NCI-H2196 (cell line): ENCODE data around the gene IGF1R.

Experiments used
- DNase-seq: peaks from one replicate; lab custom pipeline; 2025; ENCODE audit not compliant: unreplicated experiment; lab: John Stamatoyannopoulos, UW

Gene IGF1R

DNA sequence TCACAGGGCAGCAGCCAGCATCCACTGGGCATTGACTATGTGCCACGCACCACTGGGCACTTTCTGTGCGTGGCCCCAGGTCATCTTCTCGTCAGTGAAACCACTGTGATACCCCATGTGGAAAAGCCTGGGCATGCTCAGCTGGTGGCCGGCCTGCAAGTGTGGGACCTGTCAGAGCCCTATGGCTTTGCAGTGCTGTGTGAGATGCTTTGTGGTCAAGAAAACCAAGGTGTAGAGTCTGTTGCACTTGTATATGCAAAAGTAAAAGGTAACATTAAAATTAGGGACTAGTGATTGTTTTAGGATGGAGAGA, 289.7 kb downstream of the IGF1R start:
- no peak for DNase-seq

- no peak for DNase-seq
These were observed 290.5 kb downstream of the IGF1R start for GRCh38 chr15:98938799-98939198.

DNA sequence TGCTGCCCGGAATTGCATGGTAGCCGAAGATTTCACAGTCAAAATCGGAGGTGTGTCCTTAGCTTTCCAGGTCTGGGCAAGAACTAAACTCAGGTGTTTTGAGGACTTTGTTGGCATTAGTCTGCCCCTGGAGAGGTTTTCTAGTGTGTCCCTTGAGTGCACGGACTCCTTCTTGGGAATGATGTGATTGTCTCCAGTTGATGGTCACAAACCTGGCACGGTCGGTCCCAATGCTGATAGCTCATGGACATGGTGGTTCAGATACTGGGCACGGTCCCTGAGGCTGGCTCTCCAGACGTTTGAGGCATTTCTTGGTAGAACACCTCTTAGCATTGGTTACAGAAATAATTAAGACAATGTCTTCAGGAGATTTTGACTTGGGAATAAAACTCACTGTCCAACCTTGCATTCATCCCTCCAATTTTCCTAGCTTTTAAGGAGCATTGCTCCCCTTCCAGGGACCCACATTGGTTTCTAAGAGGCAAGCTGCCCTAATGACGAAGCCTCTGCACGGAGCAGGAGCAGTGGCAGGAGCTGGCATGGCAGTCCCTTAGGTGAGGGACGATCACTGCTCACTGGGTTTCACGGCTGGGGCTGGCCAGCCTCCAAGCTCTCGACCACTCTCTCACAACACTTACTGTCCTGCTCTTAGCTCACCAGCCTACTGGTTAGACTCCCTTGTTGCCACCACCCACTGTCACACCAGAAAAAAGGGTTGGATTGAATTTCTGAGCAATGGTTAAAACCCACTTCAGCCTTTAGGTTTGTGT, 291.2 kb downstream of the IGF1R start:
- DNase-seq = no peak

DNA sequence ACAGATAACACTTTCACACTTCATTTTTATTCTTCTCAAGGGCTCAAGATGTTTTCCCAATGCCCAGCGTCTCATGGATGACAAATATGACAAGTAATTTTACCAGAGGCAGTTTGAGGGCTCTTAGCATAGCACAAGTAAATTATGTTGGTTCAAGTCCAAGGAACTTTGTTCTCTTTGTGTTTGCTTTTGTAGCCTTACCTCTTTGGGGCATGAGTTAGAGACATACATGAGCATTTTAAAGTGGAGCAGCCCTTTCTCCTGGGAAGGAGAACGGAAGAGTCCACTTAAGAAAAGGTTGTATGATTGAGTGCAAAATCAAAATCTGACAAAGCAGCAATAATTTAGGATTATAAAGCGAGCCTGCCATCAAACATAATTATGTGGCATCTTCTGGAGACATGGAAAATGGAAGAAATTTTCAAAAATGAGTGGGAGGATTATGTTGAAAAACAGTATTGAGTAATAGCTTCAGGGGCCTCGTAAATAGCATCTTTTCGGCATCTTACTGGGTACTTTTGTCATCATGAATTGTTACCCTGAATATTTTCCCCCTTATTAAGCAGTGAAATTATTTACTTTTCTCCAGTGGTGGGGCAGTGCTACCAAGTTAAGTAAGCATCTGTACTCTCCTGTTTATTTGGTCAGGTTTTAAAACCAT, 293.4 kb downstream of the IGF1R start:
- DNase-seq = no peak

DNA sequence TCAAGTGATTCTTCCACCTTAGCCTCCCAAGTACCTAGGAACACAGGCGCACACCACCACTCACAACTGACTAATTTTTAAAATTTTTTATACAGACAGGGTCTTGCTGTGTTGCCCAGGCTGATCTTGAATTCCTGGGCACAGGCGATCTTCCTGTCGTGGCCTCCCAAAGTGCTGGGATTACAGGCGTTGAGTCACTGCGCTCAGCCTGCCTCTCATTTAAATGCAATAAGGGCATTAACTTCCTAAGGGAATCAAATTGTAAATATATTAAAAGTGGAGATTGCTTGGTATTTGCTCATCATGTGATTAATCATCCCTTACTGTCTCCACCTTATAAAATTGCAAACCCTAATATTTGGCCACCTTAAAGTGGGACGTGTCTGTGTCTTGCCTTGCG, 294.1 kb downstream of the IGF1R start:
- DNase-seq = no peak

GRCh38 chr15:98943051-98943508, 294.7 kb downstream of the IGF1R start:
- no peak for DNase-seq

GRCh38 chr15:98943601-98944151, 295.3 kb downstream of the IGF1R start:
- peak; percentile 14 for DNase-seq

DNA sequence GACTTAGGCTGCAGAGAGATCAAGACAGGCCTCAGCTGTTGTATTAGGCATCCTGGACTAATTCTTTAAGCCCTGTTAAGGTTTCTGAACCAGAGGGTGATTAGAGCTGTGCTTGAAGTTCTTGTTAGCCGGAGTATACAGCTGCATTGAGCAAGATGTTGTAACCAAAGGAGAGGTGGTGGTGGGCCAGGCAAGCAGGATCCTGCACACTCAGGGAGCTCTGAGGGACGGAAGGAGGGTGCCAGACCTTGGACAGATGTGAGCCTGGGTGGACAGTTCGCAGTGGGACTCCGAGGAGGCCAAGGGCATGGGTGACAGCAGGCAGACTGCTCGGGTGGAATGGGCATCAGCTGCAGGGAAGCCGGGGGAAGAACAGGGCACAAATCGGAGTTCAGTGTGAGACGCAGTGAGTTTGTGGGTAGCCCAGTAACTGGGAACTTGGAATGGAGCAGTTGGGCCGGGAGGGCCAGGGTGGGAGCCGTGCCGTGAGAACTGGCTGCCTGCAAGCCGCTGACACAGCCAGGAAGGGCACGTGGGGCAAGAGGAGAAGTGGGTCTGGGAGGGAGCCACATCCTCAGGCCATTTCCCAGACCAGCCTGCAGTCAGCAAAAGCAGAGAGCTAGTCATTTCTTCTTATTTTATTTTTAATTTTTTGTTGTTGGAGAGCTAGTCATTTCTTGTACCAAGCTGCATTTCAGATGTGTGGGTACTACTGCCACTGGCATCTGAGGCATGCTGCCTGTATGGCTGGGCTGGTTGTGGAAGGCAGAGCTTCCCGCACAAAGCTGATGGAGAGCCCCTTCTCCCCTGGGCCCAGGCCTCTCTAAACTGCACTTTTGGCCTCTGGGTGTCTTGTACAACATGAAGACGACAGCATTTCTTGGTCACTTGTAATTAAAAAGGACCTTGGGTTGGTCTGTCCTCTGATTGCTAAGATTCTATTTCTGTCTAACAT, 298.2 kb downstream of the IGF1R start:
- no peak for DNase-seq

DNA sequence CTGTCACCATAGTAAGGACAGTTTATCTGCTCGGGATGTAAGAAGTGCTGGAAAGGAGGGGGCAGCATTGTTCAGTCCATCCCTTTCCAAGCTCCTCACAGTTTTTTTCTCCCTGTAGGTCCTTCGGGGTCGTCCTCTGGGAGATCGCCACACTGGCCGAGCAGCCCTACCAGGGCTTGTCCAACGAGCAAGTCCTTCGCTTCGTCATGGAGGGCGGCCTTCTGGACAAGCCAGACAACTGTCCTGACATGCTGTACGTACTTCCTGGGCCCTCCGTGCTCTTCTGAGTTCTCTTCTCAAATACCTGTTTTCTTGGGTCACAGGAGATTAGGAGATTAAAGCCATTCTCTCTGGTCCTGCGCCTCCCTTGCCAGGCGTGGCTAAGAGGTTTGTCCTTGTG, 300.1 kb downstream of the IGF1R start:
- no peak for DNase-seq

GRCh38 chr15:98948941-98949340, 300.6 kb downstream of the IGF1R start:
- no peak for DNase-seq

GRCh38 chr15:98949624-98950023, 301.3 kb downstream of the IGF1R start:
- no peak for DNase-seq

DNA sequence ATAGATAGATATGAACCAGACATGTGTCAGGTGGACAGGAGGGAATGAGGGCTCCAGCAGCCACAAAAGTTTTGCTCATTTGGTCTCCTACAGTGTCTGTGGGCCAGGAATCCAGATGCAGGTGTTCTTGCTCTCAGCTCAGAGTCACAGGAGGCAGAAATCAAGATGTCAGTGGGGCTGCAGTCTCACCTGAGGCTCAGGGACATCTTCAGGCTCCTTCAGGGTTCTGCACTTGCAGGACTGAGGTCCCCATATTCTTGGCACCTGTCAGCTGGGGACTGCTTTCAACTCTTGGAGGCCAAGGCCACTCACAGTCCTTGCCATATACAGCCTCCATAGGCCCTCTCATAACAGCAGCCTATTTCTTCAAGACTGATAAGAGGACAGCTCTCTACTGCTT, 301.9 kb downstream of the IGF1R start:
- DNase-seq = no peak

DNA sequence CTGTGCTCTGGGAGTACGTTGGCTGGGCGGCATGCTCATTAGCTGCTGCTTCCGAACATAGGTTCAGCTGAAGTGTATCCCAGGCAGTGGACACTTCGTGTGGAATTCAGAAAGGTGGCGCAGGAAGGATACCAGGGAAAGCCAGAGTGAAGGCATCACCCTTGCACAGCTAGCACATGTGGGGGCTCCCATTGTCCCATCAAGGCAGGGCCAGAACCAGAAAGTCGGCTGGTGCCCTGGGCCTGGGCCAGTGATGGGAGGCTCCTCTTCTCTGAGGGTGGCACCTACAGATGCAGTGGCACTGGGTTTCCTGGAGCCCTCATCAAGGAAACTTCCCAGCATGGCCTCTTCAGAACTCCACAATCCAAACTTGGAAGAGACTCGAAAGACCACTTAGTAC, 302.7 kb downstream of the IGF1R start:
- DNase-seq = no peak

- no peak for DNase-seq
These were observed 303.4 kb downstream of the IGF1R start for GRCh38 chr15:98951493-98952320.

GRCh38 chr15:98952381-98952803, 304.1 kb downstream of the IGF1R start:
- DNase-seq = no peak

DNA sequence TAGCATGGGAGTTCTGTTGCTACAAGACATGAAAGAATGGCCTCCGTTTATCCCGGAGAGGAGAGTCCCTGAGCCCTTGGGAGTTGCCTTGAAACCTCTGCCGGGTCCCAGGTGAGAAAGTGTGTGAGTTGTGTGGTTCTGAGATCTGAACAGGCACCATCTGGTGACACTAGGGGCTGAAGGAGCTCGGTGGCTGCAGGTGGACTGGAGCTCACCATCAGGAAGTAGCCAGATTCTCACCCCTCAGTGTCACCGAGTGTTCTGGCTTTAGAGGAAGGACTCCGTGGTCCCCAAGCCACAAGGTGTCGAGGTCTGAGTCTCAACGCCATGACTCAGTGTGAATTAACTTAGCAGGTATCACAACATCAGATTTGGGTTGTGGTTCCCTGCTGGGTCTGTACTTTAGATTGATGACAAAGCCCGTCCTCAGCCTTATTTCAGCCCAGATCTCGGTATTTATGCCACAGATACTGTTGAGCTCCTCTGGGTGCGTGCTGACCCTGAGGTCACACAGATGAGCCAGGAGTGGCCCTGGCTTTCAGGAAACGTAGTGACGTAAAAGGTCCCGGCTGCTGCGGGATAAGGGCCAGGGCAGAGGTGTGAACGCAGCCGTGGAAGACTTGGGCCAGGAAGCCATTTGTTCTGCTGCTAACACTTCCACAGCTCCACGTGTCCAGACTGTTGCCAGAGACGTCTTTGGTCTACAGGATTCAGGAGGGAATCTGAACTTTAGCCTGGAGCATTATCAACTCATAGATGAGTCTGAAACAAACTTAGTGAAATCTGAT, 304.9 kb downstream of the IGF1R start:
- DNase-seq = no peak

DNA sequence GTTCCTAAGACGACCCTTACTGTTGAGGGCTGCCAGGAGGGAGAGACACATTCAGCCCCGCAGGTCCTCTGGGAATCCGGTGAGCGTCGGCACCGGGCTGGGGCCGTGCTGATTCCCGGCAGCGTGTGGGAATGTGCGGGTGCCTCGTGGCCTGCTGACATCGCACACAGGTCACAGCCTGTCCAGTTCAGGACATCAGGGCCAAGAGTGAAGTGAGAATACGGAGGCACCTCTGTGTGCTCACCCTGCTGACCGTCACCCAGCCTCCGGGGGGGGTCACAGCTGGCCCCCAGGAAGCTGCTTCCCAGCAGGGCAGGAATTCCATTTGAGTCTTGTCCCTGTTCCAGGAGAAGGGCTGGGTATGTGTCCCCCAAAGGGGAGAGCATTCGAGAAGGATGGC, 305.6 kb downstream of the IGF1R start:
- DNase-seq = no peak

- DNase-seq = peak; percentile 30
These were observed 306.1 kb downstream of the IGF1R start for GRCh38 chr15:98954411-98954810.

DNA sequence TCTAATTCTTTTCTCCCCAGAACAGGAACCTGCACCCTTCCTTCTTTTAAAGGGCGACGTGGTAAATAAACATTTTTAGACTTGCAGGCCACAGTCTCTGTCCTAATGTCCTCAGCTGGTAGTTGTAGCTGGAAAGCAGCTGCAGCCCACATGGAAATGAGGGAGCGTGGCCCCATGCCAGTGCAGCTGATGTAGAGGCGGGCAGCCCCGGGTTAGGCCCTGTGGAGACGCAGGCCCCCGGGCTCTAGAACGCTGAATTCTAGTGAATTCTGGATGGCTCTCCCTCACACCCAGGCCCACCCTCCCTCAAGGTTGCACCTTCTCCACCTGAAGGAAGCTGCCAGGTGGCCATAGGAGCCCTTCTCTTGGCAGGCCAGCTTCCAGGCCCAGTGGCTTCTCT, 307.0 kb downstream of the IGF1R start:
- no peak for DNase-seq
